IgD-negative memory B cell (primary cell): ENCODE results near the gene NTRK2. TPM values are rescaled to one million over a fixed set of nuclear protein-coding genes. Genes with fewer than 3 reads are reported as not detected.

ENCODE experiments used
- H3K27ac Mint-ChIP-seq, 3 donors: one replicate each; pipeline ENCODE4 v1.8.0; 2020 to 2022; ENCODE audit warnings: mild to moderate bottlenecking in 3 of 3, mixed read lengths in 3 of 3, moderate library complexity in 1 of 3
- H3K27me3 Mint-ChIP-seq: one replicate; pipeline ENCODE4 v1.8.0; 2021; ENCODE audit warnings: mixed read lengths
- H3K36me3 Mint-ChIP-seq: one replicate; pipeline ENCODE4 v1.8.0; 2020; ENCODE audit warnings: mild to moderate bottlenecking, mixed read lengths
- H3K4me1 Mint-ChIP-seq, 3 donors: one replicate each; pipeline ENCODE4 v1.8.0; 2020 to 2022; ENCODE audit warnings: mixed read lengths in 3 of 3, mild to moderate bottlenecking in 1 of 3
- H3K4me3 Mint-ChIP-seq, 4 donors: one replicate each; pipeline ENCODE4 v1.8.0; 2020 to 2022; ENCODE audit warnings: mild to moderate bottlenecking in 4 of 4, mixed read lengths in 4 of 4, moderate library complexity in 3 of 4
- H3K9me3 Mint-ChIP-seq, 3 donors: one replicate each; pipeline ENCODE4 v1.8.0; 2020 to 2021; ENCODE audit warnings: mixed read lengths in 3 of 3, mild to moderate bottlenecking in 1 of 3
- polyA plus RNA-seq: library from polyadenylated mRNA; unstranded; fragments of 300-500 nt; fragmentation: Illumina TruSeq; gene quantifications from one replicate; pipeline ENCODE4 v1.2.3, GENCODE V29; 2021

The NTRK2 gene
- polyA plus RNA-seq, 1 donor from 2014 or later = not detected

DNA sequence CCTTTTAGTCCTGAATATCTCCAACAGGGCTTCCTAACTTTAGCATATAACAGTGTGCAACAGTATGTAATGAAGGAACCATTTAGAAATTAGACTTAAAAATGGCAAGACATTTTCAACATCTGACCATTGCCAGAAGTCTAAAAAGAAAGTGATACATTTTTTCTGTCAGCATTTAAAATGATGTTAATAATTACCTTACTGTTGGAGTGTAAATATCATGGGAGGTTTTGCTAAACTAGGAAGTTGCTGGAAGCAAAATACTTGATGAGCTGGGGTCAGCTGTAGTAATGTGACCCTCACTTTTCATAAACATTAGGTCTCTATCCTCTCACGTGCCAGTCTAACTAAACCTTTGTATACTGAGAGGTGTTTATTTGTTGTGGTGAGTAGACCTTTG, 68.8 kb downstream of the NTRK2 start:
- no peaks in the 10 kb centered on the region for H3K27me3 Mint-ChIP-seq

DNA sequence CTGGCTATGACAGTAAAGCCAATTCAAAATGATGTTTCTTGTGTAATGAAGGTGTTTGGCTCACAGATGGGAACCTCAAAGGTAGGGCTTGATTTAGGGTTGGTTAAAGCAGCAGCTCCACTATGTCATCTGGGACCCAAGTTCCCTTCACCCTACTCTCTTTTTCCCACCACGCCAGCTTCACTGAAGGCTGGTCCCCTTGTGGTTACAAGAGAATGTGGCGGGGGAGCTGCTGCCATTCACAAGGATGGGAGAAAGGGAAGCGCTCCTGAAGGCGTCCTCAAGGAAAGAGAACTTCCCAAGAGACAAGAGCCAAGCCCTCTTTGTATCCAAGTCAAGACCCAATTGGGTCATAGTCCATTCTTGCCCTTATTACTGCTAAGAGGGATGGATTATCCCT, 72.7 kb downstream of the NTRK2 start:
- H3K27ac Mint-ChIP-seq = peak overlapping the region in 1 of 3 donors; percentile 41
- peaks cover 0 to 2% (median 0%) of the 10 kb centered on the region in 3 donors for H3K9me3 Mint-ChIP-seq
- H3K27me3 Mint-ChIP-seq = no peaks in the 10 kb centered on the region
- H3K36me3 Mint-ChIP-seq = no peaks in the 10 kb centered on the region
- no peak overlapping the region for H3K4me3 Mint-ChIP-seq
- H3K4me1 Mint-ChIP-seq = peaks cover 0 to 6% (median 0%) of the 10 kb centered on the region in 3 donors

More for the DNA sequence above, 68.8 kb downstream of the NTRK2 start:
- Mint-ChIP-seq H3K4me3 (no peak overlapping the region), H3K36me3 (no peaks in the 10 kb centered on the region), H3K9me3 (peaks cover 0 to 2% (median 0%) of the 10 kb centered on the region in 3 donors), H3K27ac (no peak overlapping the region), H3K4me1 (peaks cover 0 to 6% (median 0%) of the 10 kb centered on the region in 3 donors)

DNA sequence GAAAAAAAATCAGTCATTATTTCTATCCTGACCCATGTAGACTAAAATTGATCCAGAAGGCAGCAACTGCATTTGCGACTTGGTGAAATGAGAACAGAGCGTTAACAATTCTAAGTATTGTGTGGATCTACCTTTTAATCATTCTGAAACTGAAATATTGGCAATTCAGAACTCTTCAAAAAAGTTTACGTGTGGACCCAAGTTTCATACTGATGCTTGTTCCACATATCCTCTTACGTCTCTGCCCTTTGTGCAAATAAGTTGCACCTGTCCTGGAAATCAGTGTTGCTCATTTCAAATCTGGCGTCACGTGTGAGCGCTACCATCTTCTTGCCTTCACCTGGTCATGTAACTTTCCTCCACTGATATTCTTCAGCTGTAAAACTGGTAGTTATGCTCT, 74.7 kb downstream of the NTRK2 start:
- Mint-ChIP-seq H3K9me3 (peaks cover 0 to 2% (median 0%) of the 10 kb centered on the region in 3 donors), H3K4me1 (peaks cover 6 to 11% (median 6%) of the 10 kb centered on the region in 3 donors), H3K4me3 (no peak overlapping the region)

DNA sequence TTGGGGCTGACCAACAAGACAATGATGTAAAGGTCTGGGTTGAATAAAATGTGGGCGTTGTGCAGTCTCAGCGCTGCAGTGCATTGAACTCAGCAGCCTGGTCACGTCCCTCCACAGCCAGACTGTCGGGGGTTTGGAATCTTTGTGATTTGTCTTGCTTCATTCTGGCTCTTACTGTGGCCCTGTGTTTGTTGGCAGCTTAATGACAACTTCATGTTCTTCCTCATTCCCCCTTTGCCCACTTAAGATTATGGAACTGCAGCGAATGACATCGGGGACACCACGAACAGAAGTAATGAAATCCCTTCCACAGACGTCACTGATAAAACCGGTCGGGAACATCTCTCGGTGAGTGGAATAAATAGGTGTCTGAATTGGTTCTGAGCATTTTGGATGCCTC, 75.2 kb downstream of the NTRK2 start:
- Mint-ChIP-seq H3K4me1 (peaks cover 6 to 12% (median 6%) of the 10 kb centered on the region in 3 donors), H3K27me3 (no peaks in the 10 kb centered on the region), H3K36me3 (no peaks in the 10 kb centered on the region), H3K4me3 (no peak overlapping the region), H3K9me3 (no peaks in the 10 kb centered on the region), H3K27ac (no peak overlapping the region)

More for the DNA sequence above, 74.7 kb downstream of the NTRK2 start:
- no peak overlapping the region for H3K27ac Mint-ChIP-seq
- no peaks in the 10 kb centered on the region for H3K36me3 Mint-ChIP-seq
- no peaks in the 10 kb centered on the region for H3K27me3 Mint-ChIP-seq

DNA sequence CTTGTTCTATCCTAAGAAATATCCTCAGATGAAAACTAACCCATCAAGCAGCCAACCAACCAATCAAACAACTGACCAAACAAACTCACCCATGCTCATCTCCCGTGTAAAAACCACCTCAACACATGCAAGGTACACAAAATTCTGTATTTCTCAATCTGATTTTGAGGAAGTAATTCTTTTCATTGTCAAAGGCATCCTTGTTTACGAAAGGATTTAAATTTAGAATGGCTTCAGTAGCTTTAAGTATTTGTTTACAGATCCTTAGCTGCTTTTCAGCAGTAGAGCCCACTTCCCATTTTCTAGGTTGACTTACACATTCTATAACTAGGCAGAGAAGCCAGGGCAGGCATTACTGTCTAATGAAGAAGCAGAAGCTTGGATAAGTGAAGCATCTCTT, 78.6 kb downstream of the NTRK2 start:
- Mint-ChIP-seq H3K27ac (no peak overlapping the region), H3K9me3 (peaks cover 0 to 2% (median 0%) of the 10 kb centered on the region in 3 donors), H3K27me3 (no peaks in the 10 kb centered on the region), H3K36me3 (no peaks in the 10 kb centered on the region), H3K4me1 (peaks cover 6 to 8% (median 8%) of the 10 kb centered on the region in 3 donors), H3K4me3 (no peak overlapping the region)

DNA sequence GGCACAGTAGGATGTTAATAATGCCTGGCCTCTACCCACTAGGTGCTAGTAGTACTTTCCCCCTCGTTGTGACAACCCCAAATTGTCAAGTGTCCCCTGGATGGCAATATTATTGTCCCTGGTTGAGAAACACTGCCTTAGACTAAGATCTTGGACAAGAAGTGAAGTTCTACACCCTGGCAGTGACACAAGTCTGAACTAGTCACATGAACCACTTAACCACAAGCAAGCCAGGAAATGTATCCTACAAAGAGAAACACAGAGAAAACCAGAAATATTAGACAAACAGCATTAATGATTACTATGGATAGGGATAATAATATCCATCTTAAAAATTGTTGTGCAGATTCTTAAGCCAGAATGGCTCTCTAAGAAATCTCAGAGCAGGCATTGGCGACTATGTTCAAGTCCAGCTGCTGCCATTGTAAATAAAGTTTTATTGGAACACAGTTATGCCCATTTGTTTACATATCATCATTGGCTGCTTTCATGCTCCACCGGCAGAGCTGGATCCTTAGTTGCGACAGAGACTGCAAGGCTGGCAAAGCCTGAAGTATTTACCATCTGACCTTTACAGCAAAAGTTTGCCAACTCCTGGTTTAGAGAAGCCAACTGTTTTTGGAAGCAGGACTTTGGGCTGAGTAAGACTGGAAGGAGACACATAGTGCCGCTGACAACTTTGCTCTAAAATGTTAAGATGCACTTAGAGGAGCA, 80.8 kb downstream of the NTRK2 start:
- Mint-ChIP-seq H3K27ac (no peak overlapping the region), H3K4me3 (peak overlapping the region in 1 of 4 donors; percentile 48), H3K9me3 (peaks cover 0 to 4% (median 0%) of the 10 kb centered on the region in 3 donors), H3K27me3 (no peaks in the 10 kb centered on the region), H3K36me3 (no peaks in the 10 kb centered on the region), H3K4me1 (peaks cover 6 to 18% (median 8%) of the 10 kb centered on the region in 3 donors)

DNA sequence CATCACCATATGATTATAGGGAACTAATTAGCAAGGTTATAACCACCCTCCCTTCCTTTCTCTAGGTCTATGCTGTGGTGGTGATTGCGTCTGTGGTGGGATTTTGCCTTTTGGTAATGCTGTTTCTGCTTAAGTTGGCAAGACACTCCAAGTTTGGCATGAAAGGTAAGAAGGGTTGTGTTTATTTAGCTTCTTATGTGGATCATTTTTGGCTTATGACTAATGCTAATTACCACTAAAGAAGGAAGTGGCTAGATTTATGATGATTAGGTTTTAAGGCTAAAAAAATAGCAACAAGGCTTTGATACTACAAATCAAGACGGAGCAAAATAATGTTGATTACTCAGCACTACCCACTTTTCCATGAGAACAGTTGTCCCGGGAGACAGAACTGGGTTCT, 82.4 kb downstream of the NTRK2 start:
- H3K4me3 Mint-ChIP-seq = no peak overlapping the region
- H3K9me3 Mint-ChIP-seq = peaks cover 0 to 4% (median 1%) of the 10 kb centered on the region in 3 donors

DNA sequence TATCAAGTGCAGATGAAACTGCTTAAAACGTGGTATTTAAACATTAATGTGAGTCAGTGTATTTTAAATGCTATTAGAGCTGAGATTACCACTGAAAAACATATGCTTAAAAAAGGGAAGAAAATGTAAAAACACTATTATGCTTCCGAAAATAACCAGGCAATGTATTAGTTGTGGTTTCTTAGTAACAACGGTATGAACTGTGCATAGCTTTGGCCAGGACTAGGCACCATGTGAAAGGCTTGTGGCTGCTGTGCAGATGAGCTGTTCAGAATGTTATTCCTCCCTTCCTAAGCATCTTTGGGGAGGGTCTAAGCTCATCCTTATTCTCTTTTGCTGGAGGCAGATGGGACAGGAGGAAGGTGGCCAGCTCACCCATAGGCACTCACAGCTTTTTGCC, 84.9 kb downstream of the NTRK2 start:
- H3K4me3 Mint-ChIP-seq = peak overlapping the region in 1 of 4 donors; percentile 6
- H3K27me3 Mint-ChIP-seq = no peaks in the 10 kb centered on the region
- no peaks in the 10 kb centered on the region for H3K36me3 Mint-ChIP-seq
- H3K27ac Mint-ChIP-seq = no peak overlapping the region
- peaks cover 0 to 15% (median 2%) of the 10 kb centered on the region in 3 donors for H3K4me1 Mint-ChIP-seq
- peaks cover 0 to 4% (median 1%) of the 10 kb centered on the region in 3 donors for H3K9me3 Mint-ChIP-seq

More for the DNA sequence above, 82.4 kb downstream of the NTRK2 start:
- H3K36me3 Mint-ChIP-seq = no peaks in the 10 kb centered on the region
- no peaks in the 10 kb centered on the region for H3K27me3 Mint-ChIP-seq
- H3K27ac Mint-ChIP-seq = no peak overlapping the region
- H3K4me1 Mint-ChIP-seq = peaks cover 6 to 18% (median 8%) of the 10 kb centered on the region in 3 donors

DNA sequence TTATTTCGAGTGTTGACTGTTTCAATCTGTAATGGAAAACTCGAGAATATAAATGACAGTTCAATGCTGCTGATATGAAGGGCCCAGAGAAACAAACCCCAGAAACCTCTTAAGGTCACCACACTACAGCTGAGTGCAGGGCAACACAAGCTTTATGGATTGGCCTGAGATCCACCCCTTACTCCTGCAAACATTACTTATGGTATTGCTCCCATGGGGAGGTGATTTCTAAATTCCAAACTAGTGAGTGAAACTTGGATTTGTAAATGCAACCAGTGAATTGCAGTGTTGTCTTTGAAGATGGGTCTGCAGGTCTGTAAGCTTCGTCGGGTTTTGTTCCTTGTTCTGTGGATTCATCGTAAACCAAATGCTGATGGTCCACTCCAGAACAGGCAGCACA, 85.4 kb downstream of the NTRK2 start:
- Mint-ChIP-seq H3K4me3 (no peak overlapping the region), H3K4me1 (peaks cover 0 to 15% (median 2%) of the 10 kb centered on the region in 3 donors), H3K27me3 (no peaks in the 10 kb centered on the region), H3K27ac (no peak overlapping the region), H3K36me3 (no peaks in the 10 kb centered on the region), H3K9me3 (peaks cover 0 to 4% (median 1%) of the 10 kb centered on the region in 3 donors)

DNA sequence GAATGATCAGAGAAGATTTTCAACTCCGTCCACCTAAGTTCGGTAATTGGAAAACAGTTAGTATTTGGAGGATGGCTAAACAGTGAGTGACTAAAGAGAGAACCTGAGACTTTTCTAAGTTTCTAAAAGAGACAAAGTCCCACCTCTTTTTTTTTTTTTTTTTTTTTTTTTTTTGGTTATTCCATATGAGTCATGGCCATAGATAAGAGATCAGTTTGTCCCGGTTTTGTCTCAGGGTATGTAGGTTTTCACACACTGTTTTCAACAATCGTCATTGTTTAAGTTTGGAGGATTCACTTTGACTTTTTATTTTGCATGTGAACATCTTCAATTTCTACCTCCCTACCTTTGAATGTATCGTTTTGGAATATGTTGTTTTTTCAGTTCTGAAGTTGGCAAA, 85.9 kb downstream of the NTRK2 start:
- Mint-ChIP-seq H3K4me3 (no peak overlapping the region), H3K27ac (no peak overlapping the region), H3K4me1 (peaks cover 0 to 13% (median 0%) of the 10 kb centered on the region in 3 donors), H3K36me3 (no peaks in the 10 kb centered on the region), H3K27me3 (no peaks in the 10 kb centered on the region), H3K9me3 (peaks cover 0 to 2% (median 1%) of the 10 kb centered on the region in 3 donors)

DNA sequence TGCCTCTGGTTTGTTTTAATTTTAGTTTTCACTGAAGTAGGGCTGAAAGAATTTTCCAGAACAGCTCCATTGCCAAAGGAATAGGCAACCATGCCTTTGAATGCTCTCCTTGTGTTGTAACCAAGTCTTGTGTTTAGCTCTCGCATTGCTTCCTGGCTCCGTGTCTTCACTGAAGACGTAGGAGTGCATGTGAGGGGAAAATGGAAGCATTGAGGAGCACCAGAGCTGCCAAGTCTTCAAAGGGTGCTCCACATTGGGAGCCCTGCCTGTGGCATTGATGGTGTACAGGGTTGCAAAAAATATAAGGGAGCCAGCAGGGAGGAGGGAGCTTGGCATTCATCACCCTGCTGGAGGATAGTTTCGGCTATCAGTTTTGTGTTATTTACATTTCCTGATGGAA, 86.6 kb downstream of the NTRK2 start:
- no peaks in the 10 kb centered on the region for H3K36me3 Mint-ChIP-seq
- H3K4me3 Mint-ChIP-seq = no peak overlapping the region
- no peak overlapping the region for H3K27ac Mint-ChIP-seq
- H3K9me3 Mint-ChIP-seq = peaks cover 0 to 2% (median 1%) of the 10 kb centered on the region in 3 donors
- peaks cover 0 to 16% (median 0%) of the 10 kb centered on the region in 3 donors for H3K4me1 Mint-ChIP-seq
- no peaks in the 10 kb centered on the region for H3K27me3 Mint-ChIP-seq

DNA sequence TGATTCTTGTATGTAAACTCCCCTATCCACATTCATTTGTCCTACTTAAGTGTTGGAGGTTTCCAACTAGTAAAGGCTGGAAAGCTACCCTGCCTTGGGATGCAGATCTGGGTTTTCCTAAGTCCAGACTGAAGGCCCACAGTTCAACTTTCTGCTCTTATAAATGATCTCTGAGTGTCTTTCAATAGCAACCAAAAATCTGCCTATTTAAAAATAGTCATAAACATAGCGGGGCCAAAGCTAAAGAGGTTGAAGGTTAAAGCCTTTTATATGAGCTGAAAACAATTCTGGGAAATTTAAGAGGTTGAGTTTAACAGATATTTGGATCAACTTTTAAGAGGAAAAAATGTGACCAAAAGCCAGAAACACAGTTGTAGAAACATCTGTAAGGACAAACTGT, 87.2 kb downstream of the NTRK2 start:
- H3K27ac Mint-ChIP-seq = no peak overlapping the region
- H3K36me3 Mint-ChIP-seq = no peaks in the 10 kb centered on the region
- peaks cover 0 to 2% (median 1%) of the 10 kb centered on the region in 3 donors for H3K9me3 Mint-ChIP-seq
- H3K4me3 Mint-ChIP-seq = no peak overlapping the region
- peaks cover 0 to 16% (median 0%) of the 10 kb centered on the region in 3 donors for H3K4me1 Mint-ChIP-seq
- H3K27me3 Mint-ChIP-seq = no peaks in the 10 kb centered on the region

DNA sequence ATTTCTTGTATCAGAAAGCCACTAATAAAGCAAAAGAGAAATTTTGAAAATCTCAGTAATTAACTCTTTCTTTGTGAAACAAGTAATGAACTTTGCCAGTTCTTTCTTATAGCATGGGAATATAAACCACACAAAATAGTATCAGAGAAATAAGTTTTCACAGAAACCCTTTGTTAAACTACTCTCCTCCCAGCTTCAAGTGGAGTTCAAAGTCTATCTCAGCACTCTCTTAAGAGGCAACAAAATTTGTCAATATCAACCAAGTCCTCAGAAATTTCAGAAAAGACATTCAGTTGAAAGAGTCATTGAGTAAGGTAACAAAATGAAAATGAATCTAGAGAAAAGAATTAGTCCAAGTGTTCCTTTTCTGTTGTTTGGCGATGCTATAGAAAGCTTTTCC, 89.3 kb downstream of the NTRK2 start:
- Mint-ChIP-seq H3K4me3 (no peak overlapping the region), H3K27me3 (peaks cover 1% of the 10 kb centered on the region), H3K36me3 (no peaks in the 10 kb centered on the region), H3K9me3 (peaks cover 0 to 4% (median 2%) of the 10 kb centered on the region in 3 donors), H3K4me1 (peaks cover 0 to 16% (median 0%) of the 10 kb centered on the region in 3 donors), H3K27ac (no peak overlapping the region)

DNA sequence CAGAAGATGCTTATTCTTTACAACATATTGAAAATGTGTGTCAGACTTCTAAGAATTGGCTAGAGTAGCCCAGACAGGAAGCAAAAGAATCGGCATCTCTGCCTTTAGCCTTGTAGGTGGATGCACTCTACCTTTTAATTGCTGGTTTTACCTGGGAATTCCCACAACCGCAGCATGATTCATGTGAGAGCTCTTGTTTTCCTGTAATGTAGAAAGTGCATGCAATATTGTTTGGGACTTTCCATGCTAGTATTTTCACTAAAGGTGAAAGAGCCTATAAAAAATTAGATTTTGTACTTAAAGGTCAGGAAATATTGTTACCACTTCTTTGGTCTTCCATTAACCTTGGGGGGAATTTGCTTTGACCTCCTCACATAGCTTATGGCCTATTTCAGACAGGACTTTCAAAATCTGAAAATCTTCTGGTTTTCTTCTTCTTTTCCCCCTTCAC, 89.8 kb downstream of the NTRK2 start:
- H3K36me3 Mint-ChIP-seq = no peaks in the 10 kb centered on the region
- no peak overlapping the region for H3K4me3 Mint-ChIP-seq
- no peak overlapping the region for H3K27ac Mint-ChIP-seq
- peaks cover 0 to 14% (median 0%) of the 10 kb centered on the region in 3 donors for H3K4me1 Mint-ChIP-seq
- peaks cover 1% of the 10 kb centered on the region for H3K27me3 Mint-ChIP-seq
- peaks cover 0 to 4% (median 2%) of the 10 kb centered on the region in 3 donors for H3K9me3 Mint-ChIP-seq

DNA sequence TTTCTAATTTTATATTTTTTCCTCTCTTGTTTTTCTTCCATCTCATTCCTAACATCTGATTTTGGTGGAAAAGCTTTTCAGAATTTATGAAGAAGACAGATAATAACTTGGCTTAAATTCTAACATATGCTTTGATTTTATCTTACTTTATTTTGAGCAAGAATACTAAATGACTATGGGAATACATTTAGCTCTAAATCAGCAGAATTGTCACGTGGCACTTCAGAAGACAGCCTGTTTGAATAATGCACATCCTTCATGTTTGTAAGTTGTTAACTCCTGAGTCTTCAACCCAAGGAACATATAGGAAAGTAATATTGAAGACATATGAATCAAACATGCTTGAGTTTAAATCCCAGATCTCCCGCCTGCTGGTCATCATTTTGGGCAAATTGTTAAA, 90.3 kb downstream of the NTRK2 start:
- Mint-ChIP-seq H3K27me3 (peaks cover 1% of the 10 kb centered on the region), H3K27ac (no peak overlapping the region), H3K36me3 (no peaks in the 10 kb centered on the region), H3K4me1 (peaks cover 0 to 9% (median 0%) of the 10 kb centered on the region in 3 donors), H3K9me3 (peaks cover 0 to 4% (median 2%) of the 10 kb centered on the region in 3 donors), H3K4me3 (no peak overlapping the region)
